HG03442 (cell line): ENCODE measurements around the gene SYF2.
"Not testable (repeated sequence)": the region's sequence is repeated elsewhere in the genome, so short reads cannot be mapped to it uniquely, and the experiment has no call there.

Experiments used
- ATAC-seq: cut with Tn5 transposase; IDR thresholded peaks from one replicate; pipeline ENCODE4 v1.9.1; 2021; ENCODE audit warnings: mild to moderate bottlenecking, moderate library complexity; ENCODE audit not compliant: unreplicated experiment

The SYF2 gene

GRCh38 chr1:25208092-25208491, 24.2 kb downstream of the SYF2 start:
- no peak for ATAC-seq

- no peak for ATAC-seq
These were observed 26.1 kb downstream of the SYF2 start for GRCh38 chr1:25206201-25206600.

- ATAC-seq, result no peak
These were observed 26.5 kb downstream of the SYF2 start for GRCh38 chr1:25205786-25206185.

GRCh38 chr1:25204797-25205480, 27.4 kb downstream of the SYF2 start:
- no peak for ATAC-seq

- no peak for ATAC-seq
These were observed 31.3 kb downstream of the SYF2 start for GRCh38 chr1:25201006-25201405.

- ATAC-seq, result no peak
These were observed 32.3 kb downstream of the SYF2 start for GRCh38 chr1:25199819-25200620.

- no peak for ATAC-seq
These were observed 33.5 kb downstream of the SYF2 start for GRCh38 chr1:25198663-25199252.

- no peak for ATAC-seq
These were observed 34.2 kb downstream of the SYF2 start for GRCh38 chr1:25197982-25198662.

GRCh38 chr1:25197235-25197975, 34.9 kb downstream of the SYF2 start:
- ATAC-seq, result no peak

- no peak for ATAC-seq
These were observed 35.5 kb downstream of the SYF2 start for GRCh38 chr1:25196830-25197229.

GRCh38 chr1:25195835-25196234, 36.5 kb downstream of the SYF2 start:
- no peak for ATAC-seq

- no peak for ATAC-seq
These were observed 37.7 kb downstream of the SYF2 start for GRCh38 chr1:25194572-25195020.

GRCh38 chr1:25194054-25194453, 38.2 kb downstream of the SYF2 start:
- ATAC-seq, result no peak

- no peak for ATAC-seq
These were observed 39.1 kb downstream of the SYF2 start for GRCh38 chr1:25193229-25193628.

- ATAC-seq, result no peak
These were observed 40.1 kb downstream of the SYF2 start for GRCh38 chr1:25192154-25192553.

GRCh38 chr1:25190260-25190659, 42.0 kb downstream of the SYF2 start:
- no peak for ATAC-seq

GRCh38 chr1:25187904-25188303, 44.4 kb downstream of the SYF2 start:
- ATAC-seq, result not testable (repeated sequence)

GRCh38 chr1:25187077-25187476, 45.2 kb downstream of the SYF2 start:
- ATAC-seq, result no peak

- ATAC-seq, result no peak
These were observed 45.9 kb downstream of the SYF2 start for GRCh38 chr1:25186161-25187007.
